Stimulated activated CD8-positive, alpha-beta memory T cell treated with anti-CD3 and anti-CD28 coated beads, Interleukin-15, amount 100 ng/mL, for 4 hours (primary cell): ENCODE results near the gene PCDHGA5.
"Not testable (repeated sequence)": the region's sequence is repeated elsewhere in the genome, so short reads cannot be mapped to it uniquely, and the experiment has no call there.

Experiments used
- DNase-seq, 2 donors: peaks; one replicate each; pipeline ENCODE4 v3.0.0-alpha.2; 2020; ENCODE audit warnings: low read depth in 2 of 2

Gene PCDHGA5

GRCh38 chr5:141363952-141364660 is at the start of gene PCDHGA5:
PCDHGA5 (plus strand) TSS chr5:141364162; CDS start chr5:141364331, 169 bp downstream.
- no peak for DNase-seq

GRCh38 chr5:141316963-141317362 is 47.0 kb upstream of the PCDHGA5 start:
- not testable (repeated sequence) for DNase-seq

DNA sequence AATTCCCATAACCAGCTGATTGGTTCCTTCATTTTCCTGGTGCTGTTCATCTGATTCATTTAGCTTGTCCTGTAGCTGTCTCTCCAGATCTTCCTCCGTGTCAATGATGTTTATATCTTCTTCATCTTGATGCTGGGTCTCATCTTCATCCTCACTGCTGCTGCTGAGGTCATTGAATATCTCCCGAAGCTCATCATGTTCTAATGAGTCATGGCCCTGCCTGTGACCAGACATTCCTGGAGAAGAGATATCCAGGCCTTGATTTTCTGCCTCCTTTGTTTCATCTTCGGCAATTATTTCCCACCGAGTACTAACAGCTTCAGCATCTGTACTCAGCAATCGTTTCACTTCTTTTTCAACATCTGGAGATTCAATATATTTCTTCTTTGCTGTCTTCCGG is 44.8 kb upstream of the PCDHGA5 start:
- DNase-seq = no peak

DNA sequence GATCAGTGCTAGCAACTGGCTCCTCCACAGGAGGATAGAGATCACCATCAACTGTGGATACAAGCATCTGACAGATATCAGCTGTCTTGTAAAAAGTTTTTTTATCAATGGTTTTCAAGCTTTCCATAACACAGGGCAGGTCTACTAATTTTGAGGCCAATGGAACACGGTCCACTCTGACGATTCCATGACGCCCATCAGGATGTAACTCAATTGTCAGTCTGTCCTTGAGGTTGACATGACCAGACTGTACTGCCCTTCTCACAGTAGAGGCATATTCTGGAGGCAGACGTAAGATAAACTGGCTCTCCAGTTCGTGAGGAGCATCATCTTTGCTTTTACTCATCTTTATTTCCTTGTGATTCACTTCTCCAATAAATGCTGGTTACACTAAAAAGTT is 44.3 kb upstream of the PCDHGA5 start:
- no peak for DNase-seq

GRCh38 chr5:141320225-141321169 is 43.5 kb upstream of the PCDHGA5 start, which contains the start of gene TAF7:
TAF7 (minus strand) TSS chr5:141320784; CDS start chr5:141320044, 740 bp downstream.
- DNase-seq = peak; percentile 85 to 86

DNA sequence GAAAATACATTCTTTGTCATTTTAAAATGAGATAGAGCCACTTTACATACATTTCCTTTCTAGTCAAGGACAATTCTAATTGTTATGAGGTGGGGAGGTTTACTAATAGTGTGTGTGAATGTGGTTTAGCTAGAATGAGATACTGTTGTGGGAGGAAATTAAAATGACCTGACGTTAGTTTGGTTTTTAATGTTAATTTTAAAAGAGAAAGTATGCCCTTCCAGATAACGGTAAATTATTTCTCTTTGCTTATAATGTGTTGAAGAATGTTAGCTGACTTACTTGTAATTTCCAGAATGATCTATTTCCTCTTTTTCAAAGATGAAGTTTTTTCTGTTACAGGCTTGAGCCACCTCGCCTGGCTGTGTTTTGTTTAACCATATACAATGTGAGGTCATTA is 41.7 kb upstream of the PCDHGA5 start:
- no peak for DNase-seq

GRCh38 chr5:141326088-141326854 is 37.7 kb upstream of the PCDHGA5 start:
- peak; percentile 30 to 43 for DNase-seq

DNA sequence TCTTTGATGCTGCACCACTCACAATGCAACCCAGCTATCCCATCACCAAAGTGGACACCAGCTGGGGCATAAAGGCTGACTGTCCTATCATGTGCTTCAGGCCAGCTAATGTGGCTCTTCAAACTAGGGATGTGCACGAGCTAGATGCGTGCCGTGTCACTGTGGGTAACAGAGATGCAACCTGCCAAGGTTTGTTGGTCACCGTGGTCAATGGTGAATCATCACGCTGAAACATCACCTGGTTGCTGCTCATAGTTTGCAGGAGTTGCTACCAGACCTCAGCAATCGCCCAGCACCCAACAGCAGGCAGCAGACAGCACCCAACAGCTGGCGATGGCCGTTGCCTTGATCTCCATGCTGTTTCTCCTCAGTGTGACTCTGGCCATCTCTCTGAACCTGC is 35.7 kb upstream of the PCDHGA5 start:
- DNase-seq = no peak

- DNase-seq = no peak
Observed at GRCh38 chr5:141330299-141331080, 33.5 kb upstream of the PCDHGA5 start, which contains the start of gene PCDHGA1. PCDHGA1 (plus strand) TSS chr5:141330514.

DNA sequence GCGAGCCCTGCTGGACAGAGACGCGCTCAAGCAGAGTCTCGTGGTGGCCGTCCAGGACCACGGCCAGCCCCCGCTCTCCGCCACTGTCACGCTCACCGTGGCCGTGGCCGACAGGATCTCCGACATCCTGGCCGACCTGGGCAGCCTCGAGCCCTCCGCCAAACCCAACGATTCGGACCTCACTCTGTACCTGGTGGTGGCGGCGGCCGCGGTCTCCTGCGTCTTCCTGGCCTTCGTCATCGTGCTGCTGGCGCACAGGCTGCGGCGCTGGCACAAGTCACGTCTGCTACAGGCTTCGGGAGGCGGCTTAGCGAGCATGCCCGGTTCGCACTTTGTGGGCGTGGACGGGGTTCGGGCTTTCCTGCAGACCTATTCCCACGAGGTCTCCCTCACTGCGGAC is 31.4 kb upstream of the PCDHGA5 start:
- not testable (repeated sequence) for DNase-seq

DNA sequence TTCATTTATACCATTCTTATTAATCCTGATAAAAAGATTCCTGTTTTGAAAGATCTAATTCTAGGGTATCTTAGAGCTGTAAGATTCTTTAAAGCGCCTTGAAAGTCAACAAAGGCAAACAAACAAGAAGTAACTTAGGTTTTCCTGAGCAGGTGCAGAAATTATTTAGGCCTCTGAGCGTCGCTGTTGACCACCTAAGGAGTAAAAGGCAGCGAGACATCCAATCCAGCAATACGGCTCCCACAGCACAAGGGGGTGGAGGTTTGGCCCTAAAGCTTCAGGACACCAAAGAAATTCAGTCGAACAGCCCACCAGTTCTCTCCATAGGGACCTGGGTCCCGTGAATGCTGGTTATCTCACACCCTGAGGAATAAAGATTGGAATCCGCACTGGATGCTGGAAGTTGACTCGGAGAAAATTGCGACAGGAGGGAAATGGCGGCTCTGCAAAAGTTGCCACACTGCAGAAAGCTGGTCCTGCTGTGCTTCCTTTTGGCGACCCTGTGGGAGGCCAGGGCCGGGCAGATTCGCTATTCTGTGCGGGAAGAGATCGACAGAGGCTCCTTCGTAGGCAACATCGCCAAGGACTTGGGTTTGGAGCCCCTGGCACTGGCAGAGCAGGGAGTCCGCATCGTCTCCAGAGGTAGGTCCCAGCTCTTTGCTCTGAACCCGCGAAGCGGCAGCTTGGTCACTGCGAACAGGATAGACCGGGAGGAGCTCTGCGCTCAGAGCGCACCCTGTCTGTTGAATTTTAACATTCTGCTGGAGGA is 25.2 kb upstream of the PCDHGA5 start, which contains the start of gene PCDHGA2:
PCDHGA2 (plus strand) TSS at position 223 of the 769 bp plus-strand sequence.
- no peak for DNase-seq

- DNase-seq = not testable (repeated sequence)
Observed at GRCh38 chr5:141340781-141341354, 23.1 kb upstream of the PCDHGA5 start.

- no peak for DNase-seq
Observed at GRCh38 chr5:141342773-141343172, 21.2 kb upstream of the PCDHGA5 start.

DNA sequence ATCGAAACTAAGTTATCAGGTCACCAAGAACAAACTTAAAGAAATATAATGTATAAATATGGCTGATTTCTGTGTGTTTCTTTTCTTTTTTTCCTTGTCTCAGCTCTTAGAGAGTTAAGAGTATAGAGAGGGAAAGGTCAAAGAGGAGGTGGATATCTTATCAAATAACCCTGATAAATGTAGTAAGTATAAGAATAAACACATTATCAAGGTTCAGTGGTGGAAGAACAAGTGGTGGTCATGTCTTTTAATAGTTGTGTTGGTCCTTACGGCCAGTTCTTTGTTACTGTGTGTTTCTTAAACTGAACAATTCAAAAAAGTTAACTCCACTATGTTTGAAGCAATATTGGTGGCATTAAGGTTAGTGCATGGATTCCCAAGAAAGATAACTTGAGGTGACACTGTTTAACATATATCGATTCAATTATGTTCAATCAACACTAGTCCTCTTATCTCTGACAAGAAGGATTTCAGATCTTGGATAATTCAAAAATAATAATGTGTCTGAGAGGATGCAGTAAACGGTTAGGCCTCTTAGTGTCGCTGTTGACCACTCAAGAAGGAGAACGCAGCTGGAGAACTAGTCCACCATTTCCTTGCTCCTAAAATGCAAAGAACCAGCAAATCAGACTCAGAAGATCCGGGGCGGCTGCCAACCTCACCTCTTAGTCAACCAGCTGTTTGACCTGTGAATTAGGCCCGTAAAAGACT is 20.6 kb upstream of the PCDHGA5 start, which contains the start of gene PCDHGA3:
PCDHGA3 (plus strand) TSS at position 588 of the 711 bp plus-strand sequence. CDS start 205 bp downstream, outside the sequence.
- no peak for DNase-seq

DNA sequence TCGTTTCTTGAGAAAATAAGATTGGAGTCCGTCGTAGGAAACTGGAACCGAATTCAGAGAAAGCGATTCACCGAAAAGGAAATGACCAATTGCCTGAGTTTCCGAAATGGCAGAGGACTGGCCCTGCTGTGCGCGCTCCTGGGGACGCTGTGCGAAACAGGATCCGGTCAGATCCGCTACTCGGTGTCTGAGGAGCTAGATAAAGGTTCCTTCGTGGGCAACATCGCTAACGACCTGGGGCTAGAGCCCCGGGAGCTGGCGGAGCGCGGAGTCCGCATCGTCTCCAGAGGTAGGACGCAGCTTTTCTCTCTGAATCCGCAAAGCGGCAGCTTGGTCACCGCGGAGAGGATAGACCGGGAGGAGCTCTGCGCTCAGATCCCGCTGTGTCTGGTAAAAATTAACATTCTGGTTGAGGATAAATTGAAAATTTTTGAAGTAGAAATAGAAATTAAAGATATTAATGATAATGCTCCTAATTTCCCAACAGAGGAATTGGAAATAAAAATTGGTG is 20.0 kb upstream of the PCDHGA5 start:
- DNase-seq = no peak

GRCh38 chr5:141345327-141345726 is 18.6 kb upstream of the PCDHGA5 start:
- no peak for DNase-seq

DNA sequence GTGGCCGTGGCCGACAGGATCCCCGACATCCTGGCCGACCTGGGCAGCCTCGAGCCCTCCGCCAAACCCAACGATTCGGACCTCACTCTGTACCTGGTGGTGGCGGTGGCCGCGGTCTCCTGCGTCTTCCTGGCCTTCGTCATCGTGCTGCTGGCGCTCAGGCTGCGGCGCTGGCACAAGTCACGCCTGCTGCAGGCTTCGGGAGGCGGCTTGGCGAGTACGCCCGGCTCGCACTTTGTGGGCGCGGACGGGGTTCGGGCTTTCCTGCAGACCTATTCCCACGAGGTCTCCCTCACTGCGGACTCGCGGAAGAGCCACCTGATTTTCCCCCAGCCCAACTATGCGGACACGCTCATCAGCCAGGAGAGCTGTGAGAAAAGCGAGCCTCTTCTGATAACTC is 17.9 kb upstream of the PCDHGA5 start:
- DNase-seq = not testable (repeated sequence)

DNA sequence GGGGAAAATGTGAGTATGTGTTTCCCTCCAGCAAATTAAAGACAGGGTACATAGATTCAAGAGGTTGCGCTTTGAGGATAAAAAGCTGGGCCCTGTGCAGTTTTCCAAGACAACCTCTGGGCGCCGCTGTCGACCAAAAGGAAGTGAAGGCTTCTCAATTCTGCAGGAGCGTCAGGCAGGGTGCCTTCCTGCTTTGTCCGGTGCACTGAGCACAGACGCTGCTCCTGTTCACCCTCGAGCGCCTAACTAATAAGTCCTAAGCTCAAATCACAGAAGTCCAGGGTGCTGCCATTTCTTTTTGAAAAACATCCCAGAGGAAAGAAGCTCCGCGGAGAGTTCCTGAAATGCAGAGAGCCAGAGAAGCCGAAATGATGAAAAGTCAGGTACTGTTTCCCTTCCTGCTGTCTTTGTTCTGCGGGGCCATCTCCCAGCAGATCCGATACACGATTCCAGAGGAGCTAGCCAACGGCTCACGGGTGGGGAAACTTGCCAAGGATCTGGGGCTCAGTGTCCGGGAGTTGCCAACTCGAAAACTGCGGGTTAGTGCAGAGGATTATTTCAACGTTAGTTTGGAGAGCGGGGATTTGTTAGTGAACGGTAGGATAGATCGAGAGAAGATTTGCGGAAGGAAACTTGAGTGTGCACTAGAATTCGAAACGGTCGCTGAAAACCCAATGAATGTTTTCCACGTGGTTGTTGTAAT is 13.9 kb upstream of the PCDHGA5 start, which contains the start of gene PCDHGB1:
PCDHGB1 (plus strand) TSS at position 183 of the 703 bp plus-strand sequence; CDS start at position 345, 162 bp downstream.
- DNase-seq = no peak
